K562 (cell line): ENCODE results near the gene MAK. TPM values are rescaled to one million over a fixed set of nuclear protein-coding genes. Genes with fewer than 3 reads are reported as not detected.

Experiments
- COPS2 ChIP-seq: fragments of 450-650 bp; conservative IDR thresholded peaks from 2 replicates; pipeline ENCODE4 v1.6.1; 2016; ENCODE audit warnings: mild to moderate bottlenecking, moderate library complexity
- DDX20 ChIP-seq: fragments of 450-650 bp; IDR thresholded peaks from 2 replicates; pipeline ENCODE4 v1.6.1; 2016; ENCODE audit warnings: missing genetic modification characterization, low read depth, mild to moderate bottlenecking, missing compliant biosample characterization, moderate library complexity
- FOXP1 ChIP-seq: sonication (generic); formaldehyde crosslinking; IDR thresholded peaks from 2 replicates; pipeline ENCODE4 v1.8.0; 2022; ENCODE audit warnings: mild to moderate bottlenecking, missing genetic modification reagents
- HNRNPL ChIP-seq: fragments of 200-400 bp; formaldehyde crosslinking; IDR thresholded peaks from 2 replicates; pipeline ENCODE4 v1.6.1; 2017; ENCODE audit warnings: low read depth, mild to moderate bottlenecking, low read length
- MTF1 ChIP-seq: fragments of 250-450 bp; sonication (Bioruptor Pico); IDR thresholded peaks from 2 replicates; pipeline ENCODE4 v1.9.0; 2021; ENCODE audit warnings: moderate library complexity, mild to moderate bottlenecking, inconsistent platforms, borderline replicate concordance
- NFYB ChIP-seq: IDR thresholded peaks from 2 replicates; pipeline ENCODE4 v1.6.1; 2011; ENCODE audit warnings: mild to moderate bottlenecking, moderate library complexity; ENCODE audit not compliant: insufficient read length; ENCODE audit errors: extremely low read depth
- RBFOX2 ChIP-seq: fragments of 200-400 bp; formaldehyde crosslinking; IDR thresholded peaks from 2 replicates; pipeline ENCODE4 v1.6.1; 2017; ENCODE audit warnings: low read depth, mild to moderate bottlenecking, low read length, moderate library complexity
- U2AF1 ChIP-seq: fragments of 200-400 bp; formaldehyde crosslinking; optimal IDR thresholded peaks from 2 replicates; pipeline ENCODE3; 2017; ENCODE audit warnings: mild to moderate bottlenecking, low read depth, low read length, moderate library complexity
- ZNF561 ChIP-seq: fragments of 450-650 bp; formaldehyde crosslinking; conservative IDR thresholded peaks from 2 replicates; pipeline ENCODE4 v1.4.0; 2020; ENCODE audit warnings: mild to moderate bottlenecking, moderate library complexity
- polyA plus RNA-seq, 8 experiments: library from polyadenylated mRNA; depleted of rRNA in 4 of 8; stranded (reverse) in 5 of 8; unstranded in 3 of 8; fragments of >200 nt; fragmentation: Nextera tagmentation in 2 of 8; fragmentation: Illumina TruSeq in 1 of 8; extraction: Ambion mirVana in 2 of 8; extraction: Trizol in 1 of 8; gene quantifications; 2 replicates each; pipeline versions ENCODE4 v1.2.1 to v1.2.3, GENCODE V29; 2011 to 2014; ENCODE audit warnings: inconsistent platforms in 1 of 8, missing spikeins in 1 of 8
- total RNA-seq, 7 experiments: library from RNA; depleted of rRNA in 6 of 7; stranded (reverse); fragments of >200 nt in 6 of 7; fragmentation: Illumina TruSeq in 2 of 7; extraction: Trizol in 2 of 7; gene quantifications; 2 replicates each; pipeline versions ENCODE4 v1.2.1 to v1.2.3, GENCODE V29; 2011 to 2021; ENCODE audit warnings: low replicate concordance in 1 of 7
- TF ChIP-seq, protein P1 (sequence below): IDR thresholded peaks from 3 replicates; pipeline ENCODE4 v1.6.1; 2011; ENCODE audit warnings: borderline replicate concordance, mild to moderate bottlenecking, moderate library complexity; ENCODE audit not compliant: insufficient read length; ENCODE audit errors: extremely low read depth

The MAK gene
- total and polyA plus RNA-seq, 9 of the 15 experiments (the other 6 are each of a cell fraction or from before 2014, with no cell fraction given), result 0.25 to 1.1 (median 0.53) TPM

- TF ChIP-seq MTF1 (CRISPR knock-in tag) (no peak), ZNF561 (CRISPR knock-in tag) (no peak), U2AF1 (no peak), FOXP1 (CRISPR knock-in tag) (no peak), RBFOX2 (no peak), HNRNPL (no peak), DDX20 (tag) (no peak), COPS2 (no peak), NFYB (no peak)
- TF ChIP-seq, protein P1, sequence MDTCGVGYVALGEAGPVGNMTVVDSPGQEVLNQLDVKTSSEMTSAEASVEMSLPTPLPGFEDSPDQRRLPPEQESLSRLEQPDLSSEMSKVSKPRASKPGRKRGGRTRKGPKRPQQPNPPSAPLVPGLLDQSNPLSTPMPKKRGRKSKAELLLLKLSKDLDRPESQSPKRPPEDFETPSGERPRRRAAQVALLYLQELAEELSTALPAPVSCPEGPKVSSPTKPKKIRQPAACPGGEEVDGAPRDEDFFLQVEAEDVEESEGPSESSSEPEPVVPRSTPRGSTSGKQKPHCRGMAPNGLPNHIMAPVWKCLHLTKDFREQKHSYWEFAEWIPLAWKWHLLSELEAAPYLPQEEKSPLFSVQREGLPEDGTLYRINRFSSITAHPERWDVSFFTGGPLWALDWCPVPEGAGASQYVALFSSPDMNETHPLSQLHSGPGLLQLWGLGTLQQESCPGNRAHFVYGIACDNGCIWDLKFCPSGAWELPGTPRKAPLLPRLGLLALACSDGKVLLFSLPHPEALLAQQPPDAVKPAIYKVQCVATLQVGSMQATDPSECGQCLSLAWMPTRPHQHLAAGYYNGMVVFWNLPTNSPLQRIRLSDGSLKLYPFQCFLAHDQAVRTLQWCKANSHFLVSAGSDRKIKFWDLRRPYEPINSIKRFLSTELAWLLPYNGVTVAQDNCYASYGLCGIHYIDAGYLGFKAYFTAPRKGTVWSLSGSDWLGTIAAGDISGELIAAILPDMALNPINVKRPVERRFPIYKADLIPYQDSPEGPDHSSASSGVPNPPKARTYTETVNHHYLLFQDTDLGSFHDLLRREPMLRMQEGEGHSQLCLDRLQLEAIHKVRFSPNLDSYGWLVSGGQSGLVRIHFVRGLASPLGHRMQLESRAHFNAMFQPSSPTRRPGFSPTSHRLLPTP, result no peak
Measured at GRCh38 chr6:10831609-10832008, 6.7 kb downstream of the MAK start (continued).
